K562 (cell line): ENCODE results near the gene CMTM8. TPM values are rescaled to one million over a fixed set of nuclear protein-coding genes. Genes with fewer than 3 reads are reported as not detected.

Experiments used
- ATAC-seq: fragments of 200-7000 bp; cut with Tn5 transposase; 3 replicates; pipeline ENCODE4 v1.9.1; 2020; ENCODE audit warnings: moderate library complexity
- BruUV-seq: library from RNA; stranded (reverse); fragments of 400-500 nt; replicated peaks from 2 replicates; lab custom pipeline; 2021; lab: Mats Ljungman, UMichigan
- CTCF ChIA-PET: fragments of 300-600 bp; formaldehyde crosslinking; extraction: SDS; loops from one replicate; lab custom pipeline; 2021; ENCODE audit warnings: low intra/inter-chr PET ratio; lab: Yijun Ruan, JAX
- POLR2A ChIA-PET: fragments of 300-600, 350-650 bp; sonication (Branson Sonifier 250); formaldehyde crosslinking; extraction: SDS; loops from one replicate; lab custom pipeline; 2021; ENCODE audit warnings: antibody characterized with exemption, inconsistent platforms; lab: Yijun Ruan, JAX
- DNase-seq, 4 experiments: peaks; one replicate each; pipeline versions ENCODE4 v3.0.0 to v3.0.0-alpha.2; 2011 to 2018; ENCODE audit warnings: low spot score in 3 of 4, mixed read lengths in 3 of 4; ENCODE audit errors: extremely low read depth in 1 of 4
- FAIRE-seq: peaks from 2 replicates; lab custom pipeline; 2011; peaks lifted over from hg19 to GRCh38; lab: Jason Lieb, UNC
- H2AFZ ChIP-seq: 2 replicates; pipeline ENCODE4 v1.6.0; 2011; ENCODE audit warnings: low read depth, low read length, control low read depth, inconsistent platforms
- H3K27ac ChIP-seq: fragments of 200-600 bp; 3 replicates; pipeline ENCODE4 v1.8.0; 2011; ENCODE audit warnings: low read depth, mild to moderate bottlenecking, control low read depth, inconsistent platforms, low read length, moderate library complexity, mixed read lengths; ENCODE audit errors: extremely low read depth
- H3K27me3 ChIP-seq, 2 experiments: fragments of 300-600 bp in 1 of 2; 2 replicates in 1 of 2; 3 replicates in 1 of 2; pipeline versions ENCODE4 v1.6.0 to v1.8.0; 2011; ENCODE audit warnings: inconsistent platforms in 2 of 2, low read length in 2 of 2, mild to moderate bottlenecking in 1 of 2, mixed read lengths in 1 of 2, moderate library complexity in 1 of 2; ENCODE audit not compliant: control insufficient read depth in 2 of 2, insufficient read depth in 2 of 2
- H3K36me3 ChIP-seq: fragments of 300-600 bp; 3 replicates; pipeline ENCODE4 v1.8.0; 2011; ENCODE audit warnings: mild to moderate bottlenecking, low read length, inconsistent platforms; ENCODE audit not compliant: control insufficient read depth, insufficient read depth
- H3K4me1 ChIP-seq, 2 experiments: fragments of 200-600 bp in 1 of 2; replicated peaks in 1 of 2; 2 replicates in 1 of 2; 3 replicates in 1 of 2; pipeline versions ENCODE4 v1.5.1 to v1.8.0; 2011; ENCODE audit warnings: inconsistent platforms in 2 of 2, low read length in 2 of 2, mild to moderate bottlenecking in 1 of 2, mixed read lengths in 1 of 2, moderate library complexity in 1 of 2; ENCODE audit not compliant: control insufficient read depth in 2 of 2, insufficient read depth in 2 of 2
- H3K4me2 ChIP-seq: 2 replicates; pipeline ENCODE4 v1.6.1; 2011; ENCODE audit warnings: low read length, control low read depth, inconsistent platforms, mixed read lengths; ENCODE audit not compliant: insufficient read depth
- H3K4me3 ChIP-seq: fragments of 200-600 bp; sonication (generic), shearing (Covaris generic); 2 replicates; pipeline ENCODE4 v1.5.1; 2016; ENCODE audit warnings: control low read depth, inconsistent platforms
- H3K79me2 ChIP-seq: fragments of 200-600 bp; 3 replicates; pipeline ENCODE4 v1.8.0; 2011; ENCODE audit warnings: low read length, inconsistent platforms; ENCODE audit not compliant: control insufficient read depth, insufficient read depth
- H3K9ac ChIP-seq, 2 experiments: 2 replicates each; pipeline versions ENCODE4 v1.6.0 to v1.6.1; 2011; ENCODE audit warnings: low read depth in 2 of 2, low read length in 2 of 2, control low read depth in 1 of 2, inconsistent platforms in 1 of 2, mild to moderate bottlenecking in 1 of 2, mixed read lengths in 1 of 2; ENCODE audit not compliant: insufficient read depth in 1 of 2
- H3K9me1 ChIP-seq: one replicate; pipeline ENCODE4 v1.6.0; 2011; ENCODE audit warnings: inconsistent platforms, mild to moderate bottlenecking, low read length, moderate library complexity; ENCODE audit not compliant: control insufficient read depth, insufficient read depth
- H3K9me3 ChIP-seq: replicated peaks from 2 replicates; pipeline ENCODE4 v1.5.1; 2011; ENCODE audit warnings: low read depth, low read length, inconsistent platforms; ENCODE audit not compliant: control insufficient read depth, insufficient read depth
- H4K20me1 ChIP-seq: replicated peaks from 2 replicates; pipeline ENCODE4 v1.6.1; 2011; ENCODE audit warnings: low read length, inconsistent platforms, mixed read lengths; ENCODE audit not compliant: control insufficient read depth, insufficient read depth
- CC2D1A ChIP-seq: fragments of 450-650 bp; IDR thresholded peaks from 2 replicates; pipeline ENCODE4 v1.6.1; 2017; ENCODE audit warnings: mild to moderate bottlenecking
- CUX1 ChIP-seq: fragments of 200-800 bp; sonication (Bioruptor generic); IDR thresholded peaks from 2 replicates; pipeline ENCODE4 v1.6.1; 2016; ENCODE audit warnings: missing genetic modification characterization, missing compliant biosample characterization
- MECOM ChIP-seq: fragments of 250-450 bp; sonication (Bioruptor Pico); IDR thresholded peaks from 2 replicates; pipeline ENCODE4 v1.8.0; 2022; ENCODE audit warnings: inconsistent platforms
- NCOA2 ChIP-seq, 2 experiments: fragments of 450-650 bp; IDR thresholded peaks; 2 replicates each; pipeline ENCODE4 v1.6.1; 2018; ENCODE audit warnings: mild to moderate bottlenecking in 2 of 2, moderate library complexity in 1 of 2; ENCODE audit not compliant: partially characterized antibody in 2 of 2
- SIN3B ChIP-seq: fragments of 450-650 bp; IDR thresholded peaks from 2 replicates; pipeline ENCODE4 v1.6.1; 2017; ENCODE audit warnings: low read depth, mild to moderate bottlenecking, moderate library complexity
- ZFP36 ChIP-seq: fragments of 150-350 bp; IDR thresholded peaks from 2 replicates; pipeline ENCODE4 v1.6.1; 2018; ENCODE audit warnings: low read length, low read depth; ENCODE audit not compliant: partially characterized antibody
- ZNF274 ChIP-seq: IDR thresholded peaks from 2 replicates; pipeline ENCODE4 v1.6.1; 2011; ENCODE audit warnings: low read depth, mild to moderate bottlenecking, low read length, moderate library complexity, borderline replicate concordance
- ZNF764 ChIP-seq: fragments of 250-450 bp; sonication (Bioruptor Pico); IDR thresholded peaks from 2 replicates; pipeline ENCODE4 v1.4.0; 2020; ENCODE audit warnings: low read depth, mild to moderate bottlenecking, moderate library complexity
- WGBS: fragments of 100-300 bp; shearing (Covaris generic); methylation state at CpG from one replicate; pipeline ENCODE4 v1.1.6; 2016; ENCODE audit warnings: low coverage, mixed read lengths; ENCODE audit not compliant: insufficient coverage; ENCODE audit errors: missing lambda C conversion rate; 5-methylcytosine and 5-hydroxymethylcytosine counted together
- in situ Hi-C: fragments of 300-500 bp; cut with MboI; formaldehyde crosslinking; loops from 4 replicates; pipeline ENCODE4 v1.15.0; 2018; ENCODE audit warnings: inconsistent platforms, mixed read lengths
- intact Hi-C: fragments of 100-400 bp; cut with micrococcal nuclease; formaldehyde crosslinking; loops from 2 replicates; pipeline ENCODE4 v1.14.2; 2022
- polyA plus RNA-seq, 8 experiments: library from polyadenylated mRNA; depleted of rRNA in 4 of 8; stranded (reverse) in 5 of 8; unstranded in 3 of 8; fragments of >200 nt; fragmentation: Nextera tagmentation in 2 of 8; fragmentation: Illumina TruSeq in 1 of 8; extraction: Ambion mirVana in 2 of 8; extraction: Trizol in 1 of 8; gene quantifications; 2 replicates each; pipeline versions ENCODE4 v1.2.1 to v1.2.3, GENCODE V29; 2011 to 2014; ENCODE audit warnings: inconsistent platforms in 1 of 8, missing spikeins in 1 of 8
- total RNA-seq, 7 experiments: library from RNA; depleted of rRNA in 6 of 7; stranded (reverse); fragments of >200 nt in 6 of 7; fragmentation: Illumina TruSeq in 2 of 7; extraction: Trizol in 2 of 7; gene quantifications; 2 replicates each; pipeline versions ENCODE4 v1.2.1 to v1.2.3, GENCODE V29; 2011 to 2021; ENCODE audit warnings: low replicate concordance in 1 of 7
- TF ChIP-seq, protein P1 (sequence below): fragments of 250-450 bp; sonication (Bioruptor Pico); IDR thresholded peaks from 2 replicates; pipeline ENCODE4 v1.8.0; 2022; ENCODE audit warnings: inconsistent platforms

The CMTM8 gene
- total and polyA plus RNA-seq, 9 of the 15 experiments (the other 6 are each of a cell fraction or from before 2014, with no cell fraction given): not detected

DNA sequence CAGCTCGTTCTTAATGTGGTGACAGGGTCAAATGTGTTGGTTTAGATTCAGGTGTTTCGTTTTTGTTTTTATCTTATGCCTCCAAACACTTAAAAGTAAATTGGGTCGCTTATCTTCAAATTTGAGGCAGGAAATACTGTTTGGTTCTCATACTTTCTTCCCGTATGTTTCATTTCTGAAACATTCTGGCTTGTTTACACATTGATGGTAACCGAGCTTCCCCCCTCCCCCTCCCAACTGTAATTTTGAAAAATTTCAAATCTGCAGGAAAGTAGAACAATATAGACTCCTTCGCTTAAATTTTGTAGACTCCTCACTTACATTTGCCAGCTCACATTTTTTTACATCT is 64.9 kb downstream of the CMTM8 start (continued):
- TF ChIP-seq SIN3B: no peak
- TF ChIP-seq CC2D1A: no peak
- no peak for TF ChIP-seq MECOM (CRISPR knock-in tag)
- TF ChIP-seq, all 486 proteins: peak for 0

- ATAC-seq (no peak), FAIRE-seq (peak; percentile 11), DNase-seq (no peak)
- WGBS: 2% methylated on average over 3 of the region's 3 CpGs
- intact Hi-C loops (no loop called here), in situ Hi-C loops (no loop called here)
- BruUV-seq: no TSS peak
- POLR2A ChIA-PET: interaction anchor here (0.5 kb wide), 1 partner anchor 147 kb away, joined by 3 read pairs; no protein-coding TSS in a partner anchor
- H3K27ac ChIP-seq: no peak overlapping the region
- no peak overlapping the region for H3K4me2 ChIP-seq
- H3K9me3 ChIP-seq: no peaks in the 10 kb centered on the region
- no peaks in the 10 kb centered on the region for H4K20me1 ChIP-seq
- peaks cover 6 to 10% of the 10 kb centered on the region in 2 experiments; a peak in 3 of 5 replicates for H3K27me3 ChIP-seq
- H3K79me2 ChIP-seq: no peaks in the 10 kb centered on the region
- no peaks in the 10 kb centered on the region for H3K9me1 ChIP-seq
- H3K4me1 ChIP-seq: no peaks in the 10 kb centered on the region
- H3K36me3 ChIP-seq: no peaks in the 10 kb centered on the region
- no peak overlapping the region for H2AFZ ChIP-seq
- no peak overlapping the region for H3K9ac ChIP-seq
- TF ChIP-seq, protein P1, sequence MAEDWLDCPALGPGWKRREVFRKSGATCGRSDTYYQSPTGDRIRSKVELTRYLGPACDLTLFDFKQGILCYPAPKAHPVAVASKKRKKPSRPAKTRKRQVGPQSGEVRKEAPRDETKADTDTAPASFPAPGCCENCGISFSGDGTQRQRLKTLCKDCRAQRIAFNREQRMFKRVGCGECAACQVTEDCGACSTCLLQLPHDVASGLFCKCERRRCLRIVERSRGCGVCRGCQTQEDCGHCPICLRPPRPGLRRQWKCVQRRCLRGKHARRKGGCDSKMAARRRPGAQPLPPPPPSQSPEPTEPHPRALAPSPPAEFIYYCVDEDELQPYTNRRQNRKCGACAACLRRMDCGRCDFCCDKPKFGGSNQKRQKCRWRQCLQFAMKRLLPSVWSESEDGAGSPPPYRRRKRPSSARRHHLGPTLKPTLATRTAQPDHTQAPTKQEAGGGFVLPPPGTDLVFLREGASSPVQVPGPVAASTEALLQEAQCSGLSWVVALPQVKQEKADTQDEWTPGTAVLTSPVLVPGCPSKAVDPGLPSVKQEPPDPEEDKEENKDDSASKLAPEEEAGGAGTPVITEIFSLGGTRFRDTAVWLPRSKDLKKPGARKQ (CRISPR knock-in tag): no peak
- TF ChIP-seq ZFP36 (no peak), CUX1 (CRISPR knock-in tag) (no peak), NCOA2 (IDR thresholded peaks at IDR 0.05; ENCODE audit: partially characterized antibody in 2 of 2) (no peak), ZNF764 (no peak), ZNF274 (no peak)
- CTCF ChIA-PET: no interaction called here
- no peak overlapping the region for H3K4me3 ChIP-seq
These were observed 65.7 kb downstream of the CMTM8 start for GRCh38 chr3:32303977-32304881.
